ENCODE measurements around the gene NOSIP. TPM values are rescaled to one million over a fixed set of nuclear protein-coding genes. Genes with fewer than 3 reads are reported as not detected.

The NOSIP gene
- total and polyA plus RNA-seq, 7 donors, result 53.9 to 104 (median 69.9) TPM

- H3K4me3 ChIP-seq, result peak overlapping the region; percentile 78
- no peaks in the 10 kb centered on the region for H3K9me3 ChIP-seq
- peak overlapping the region; percentile 93 for H3K27ac ChIP-seq
- WGBS, 3 donors, result 0% methylated on average over 56 to 58 of the region's 58 CpGs
- intact Hi-C loops (cut with DNase I), result loop anchor here (5.0 kb wide), 1 partner anchor 47 kb away; no protein-coding TSS in a partner anchor
- TF ChIP-seq, protein P1, sequence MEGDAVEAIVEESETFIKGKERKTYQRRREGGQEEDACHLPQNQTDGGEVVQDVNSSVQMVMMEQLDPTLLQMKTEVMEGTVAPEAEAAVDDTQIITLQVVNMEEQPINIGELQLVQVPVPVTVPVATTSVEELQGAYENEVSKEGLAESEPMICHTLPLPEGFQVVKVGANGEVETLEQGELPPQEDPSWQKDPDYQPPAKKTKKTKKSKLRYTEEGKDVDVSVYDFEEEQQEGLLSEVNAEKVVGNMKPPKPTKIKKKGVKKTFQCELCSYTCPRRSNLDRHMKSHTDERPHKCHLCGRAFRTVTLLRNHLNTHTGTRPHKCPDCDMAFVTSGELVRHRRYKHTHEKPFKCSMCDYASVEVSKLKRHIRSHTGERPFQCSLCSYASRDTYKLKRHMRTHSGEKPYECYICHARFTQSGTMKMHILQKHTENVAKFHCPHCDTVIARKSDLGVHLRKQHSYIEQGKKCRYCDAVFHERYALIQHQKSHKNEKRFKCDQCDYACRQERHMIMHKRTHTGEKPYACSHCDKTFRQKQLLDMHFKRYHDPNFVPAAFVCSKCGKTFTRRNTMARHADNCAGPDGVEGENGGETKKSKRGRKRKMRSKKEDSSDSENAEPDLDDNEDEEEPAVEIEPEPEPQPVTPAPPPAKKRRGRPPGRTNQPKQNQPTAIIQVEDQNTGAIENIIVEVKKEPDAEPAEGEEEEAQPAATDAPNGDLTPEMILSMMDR (IDR thresholded peaks at IDR 0.05), result no peak
- ATAC-seq (peak; percentile 79 to 86 (median 84)), DNase-seq (peak; percentile 93 to 94)
- H3K36me3 ChIP-seq (ENCODE audit: insufficient read depth in 1 of 2, low read depth in 1 of 2), result peaks cover 0 to 15% of the 10 kb centered on the region in 2 donors
- H3K27me3 ChIP-seq (ENCODE audit: insufficient read depth in 3 of 3, low read length in 2 of 3), result no peaks in the 10 kb centered on the region
- peaks cover 16% of the 10 kb centered on the region for H3K4me1 ChIP-seq
Measured at GRCh38 chr19:49590071-49590970, 10.0 kb upstream of the NOSIP start.

- TF ChIP-seq, protein P1 (IDR thresholded peaks at IDR 0.05), result no peak
- Histone ChIP-seq H3K9me3 (no peaks in the 10 kb centered on the region), H3K36me3 (ENCODE audit: insufficient read depth in 1 of 2, low read depth in 1 of 2) (peaks cover 0 to 7% of the 10 kb centered on the region in 2 donors), H3K4me3 (no peak overlapping the region), H3K27me3 (ENCODE audit: insufficient read depth in 3 of 3, low read length in 2 of 3) (no peaks in the 10 kb centered on the region), H3K27ac (peak overlapping the region; percentile 93), H3K4me1 (peaks cover 16% of the 10 kb centered on the region)
- intact Hi-C loops (cut with DNase I), result no loop called here
- no peak for ATAC-seq
- 59 to 69% (median 65%) methylated on average over 5 of the region's 5 CpGs for WGBS, 3 donors
- no peak for DNase-seq
Measured at GRCh38 chr19:49589502-49589905, 9.1 kb upstream of the NOSIP start.

DNA sequence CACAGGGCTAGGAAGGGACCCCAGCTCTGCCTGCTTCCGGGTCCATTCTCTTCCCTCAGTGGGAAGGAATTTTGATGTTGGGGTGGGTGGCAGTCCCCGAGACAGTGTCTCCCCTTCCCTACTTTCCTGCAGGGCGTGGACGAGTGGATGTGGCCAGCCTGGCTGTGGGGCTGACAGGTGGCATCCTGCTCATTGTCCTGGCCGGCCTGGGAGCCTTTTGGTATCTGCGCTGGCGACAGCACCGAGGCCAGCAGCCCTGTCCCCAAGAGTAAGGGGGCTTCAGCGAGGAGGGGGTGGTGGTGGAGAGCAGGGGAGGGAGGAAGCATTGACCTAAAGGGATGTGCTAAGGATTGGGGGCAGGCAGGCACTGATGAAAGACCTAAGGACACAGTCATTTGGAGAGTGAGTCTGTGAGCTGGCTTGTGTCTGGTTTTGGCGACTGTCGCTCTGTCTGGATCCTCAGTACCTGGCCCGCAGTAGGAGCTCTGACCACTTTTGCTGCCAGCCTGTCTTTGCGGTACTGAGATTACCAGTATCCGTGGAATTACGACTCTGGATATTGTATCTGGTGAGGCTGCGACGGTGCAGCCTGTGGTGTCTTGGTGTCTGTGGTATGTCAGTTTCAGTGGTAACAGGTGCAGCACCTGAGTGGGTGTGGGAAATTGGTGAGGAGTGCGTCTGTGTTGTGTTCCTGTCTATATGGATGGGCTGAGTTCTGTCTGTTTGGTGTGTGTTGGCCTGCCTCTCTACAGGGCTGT is 8.2 kb upstream of the NOSIP start:
- H3K4me3 ChIP-seq, result no peak overlapping the region
- H3K27ac ChIP-seq, result no peak overlapping the region
- peaks cover 10% of the 10 kb centered on the region for H3K4me1 ChIP-seq
- no peaks in the 10 kb centered on the region for H3K9me3 ChIP-seq
- intact Hi-C loops (cut with DNase I), result no loop called here
- 64 to 74% (median 73%) methylated on average over 18 of the region's 18 CpGs for WGBS, 3 donors
- H3K36me3 ChIP-seq (ENCODE audit: insufficient read depth in 1 of 2, low read depth in 1 of 2), result no peaks in the 10 kb centered on the region
- TF ChIP-seq, protein P1 (IDR thresholded peaks at IDR 0.05), result no peak
- DNase-seq (no peak), ATAC-seq (no peak)
- no peaks in the 10 kb centered on the region for H3K27me3 ChIP-seq (ENCODE audit: insufficient read depth in 3 of 3, low read length in 2 of 3)

DNA sequence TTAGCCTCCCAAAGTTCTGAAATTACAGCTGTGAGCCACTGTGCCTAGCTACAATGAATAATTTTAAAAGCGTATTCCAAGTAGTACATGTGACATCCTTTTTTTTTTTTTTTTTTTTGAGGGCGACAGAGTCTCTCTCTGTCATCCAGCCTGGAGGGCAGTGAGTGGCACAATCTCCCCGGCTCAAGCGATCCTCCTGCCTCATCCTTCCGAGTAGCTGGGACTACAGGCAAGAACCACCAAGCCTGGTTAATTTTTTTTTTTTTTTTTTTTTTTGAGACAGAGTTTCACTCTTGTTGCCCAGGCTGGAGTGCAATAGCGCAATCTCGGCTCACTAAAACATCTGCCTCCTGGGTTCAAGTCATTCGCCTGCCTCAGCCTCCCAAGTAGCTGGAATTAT is 6.9 kb upstream of the NOSIP start:
- H3K27me3 ChIP-seq (ENCODE audit: insufficient read depth in 3 of 3, low read length in 2 of 3), result no peaks in the 10 kb centered on the region
- 72 to 80% (median 79%) methylated on average over 8 of the region's 8 CpGs for WGBS, 3 donors
- no peaks in the 10 kb centered on the region for H3K9me3 ChIP-seq
- no peak overlapping the region for H3K4me3 ChIP-seq
- intact Hi-C loops (cut with DNase I), result no loop called here
- DNase-seq (no peak), ATAC-seq (no peak)
- H3K4me1 ChIP-seq, result no peaks in the 10 kb centered on the region
- H3K36me3 ChIP-seq (ENCODE audit: insufficient read depth in 1 of 2, low read depth in 1 of 2), result no peaks in the 10 kb centered on the region
- no peak overlapping the region for H3K27ac ChIP-seq
- TF ChIP-seq, protein P1 (IDR thresholded peaks at IDR 0.05), result no peak

Measured in psoas muscle (tissue), 8 donors.